HUES48 (cell line): Measurements from ENCODE around the gene FCHSD2.

Experiments used
- H3K27ac ChIP-seq: one replicate; pipeline ENCODE4 v1.7.0; 2013; ENCODE audit warnings: low read depth, low read length, inconsistent platforms
- H3K27me3 ChIP-seq: 2 replicates; pipeline ENCODE4 v1.6.1; 2013; ENCODE audit warnings: mild to moderate bottlenecking, low read length; ENCODE audit not compliant: control insufficient read depth, insufficient read depth
- H3K36me3 ChIP-seq: 2 replicates; pipeline ENCODE4 v1.6.1; 2013; ENCODE audit warnings: low read length; ENCODE audit not compliant: control insufficient read depth, insufficient read depth
- H3K4me1 ChIP-seq: 2 replicates; pipeline ENCODE4 v1.6.1; 2013; ENCODE audit warnings: mild to moderate bottlenecking, low read length; ENCODE audit not compliant: control insufficient read depth, insufficient read depth
- H3K4me3 ChIP-seq: 2 replicates; pipeline ENCODE4 v1.5.1; 2013; ENCODE audit warnings: mild to moderate bottlenecking, low read depth, low read length
- H3K9ac ChIP-seq: 2 replicates; pipeline ENCODE4 v1.6.1; 2013; ENCODE audit warnings: mild to moderate bottlenecking, low read depth, low read length, moderate library complexity
- H3K9me3 ChIP-seq: 2 replicates; pipeline ENCODE4 v1.6.1; 2013; ENCODE audit warnings: low read length; ENCODE audit not compliant: control insufficient read depth, insufficient read depth

FCHSD2 gene

GRCh38 chr11:72965672-72966071 lies 176.4 kb downstream of the FCHSD2 start:
- no peaks in the 10 kb centered on the region for H3K9me3 ChIP-seq
- no peak overlapping the region for H3K4me3 ChIP-seq
- no peaks in the 10 kb centered on the region for H3K36me3 ChIP-seq
- H3K9ac ChIP-seq, result no peak overlapping the region
- no peak overlapping the region for H3K27ac ChIP-seq
- no peaks in the 10 kb centered on the region for H3K27me3 ChIP-seq
- no peaks in the 10 kb centered on the region for H3K4me1 ChIP-seq

DNA sequence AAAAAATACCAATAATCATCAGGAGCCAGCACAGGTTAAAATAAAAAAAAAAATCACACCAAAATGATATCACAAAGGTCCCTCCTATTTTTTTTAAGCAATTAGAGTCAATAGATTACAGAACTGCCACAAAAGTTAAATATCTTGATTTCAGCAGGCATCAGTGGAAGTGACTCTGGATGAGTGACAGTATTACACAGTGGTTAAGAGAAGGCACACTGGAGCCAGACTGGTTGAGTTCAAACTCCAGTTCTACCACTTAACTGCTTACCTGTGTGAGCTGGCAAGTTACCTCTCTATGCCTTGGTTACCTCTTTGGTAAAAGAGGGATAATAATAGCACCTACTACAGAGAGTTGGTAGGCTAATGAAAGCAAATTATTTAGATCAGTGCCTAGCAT lies 179.4 kb downstream of the FCHSD2 start:
- no peak overlapping the region for H3K9ac ChIP-seq
- H3K27me3 ChIP-seq, result no peaks in the 10 kb centered on the region
- H3K4me3 ChIP-seq, result no peak overlapping the region
- H3K9me3 ChIP-seq, result no peaks in the 10 kb centered on the region
- H3K4me1 ChIP-seq, result no peaks in the 10 kb centered on the region
- H3K36me3 ChIP-seq, result no peaks in the 10 kb centered on the region
- H3K27ac ChIP-seq, result no peak overlapping the region

GRCh38 chr11:72962084-72962483 lies 180.0 kb downstream of the FCHSD2 start:
- Histone ChIP-seq H3K36me3 (no peaks in the 10 kb centered on the region), H3K9me3 (no peaks in the 10 kb centered on the region), H3K9ac (no peak overlapping the region), H3K27me3 (no peaks in the 10 kb centered on the region), H3K4me3 (no peak overlapping the region), H3K27ac (no peak overlapping the region), H3K4me1 (no peaks in the 10 kb centered on the region)

GRCh38 chr11:72959998-72960731 lies 182.0 kb downstream of the FCHSD2 start:
- H3K27me3 ChIP-seq, result no peaks in the 10 kb centered on the region
- no peaks in the 10 kb centered on the region for H3K4me1 ChIP-seq
- H3K9me3 ChIP-seq, result no peaks in the 10 kb centered on the region
- H3K9ac ChIP-seq, result no peak overlapping the region
- no peak overlapping the region for H3K4me3 ChIP-seq
- H3K36me3 ChIP-seq, result no peaks in the 10 kb centered on the region
- no peak overlapping the region for H3K27ac ChIP-seq

- no peak overlapping the region for H3K9ac ChIP-seq
Observed at GRCh38 chr11:72958791-72959190, 183.3 kb downstream of the FCHSD2 start.

DNA sequence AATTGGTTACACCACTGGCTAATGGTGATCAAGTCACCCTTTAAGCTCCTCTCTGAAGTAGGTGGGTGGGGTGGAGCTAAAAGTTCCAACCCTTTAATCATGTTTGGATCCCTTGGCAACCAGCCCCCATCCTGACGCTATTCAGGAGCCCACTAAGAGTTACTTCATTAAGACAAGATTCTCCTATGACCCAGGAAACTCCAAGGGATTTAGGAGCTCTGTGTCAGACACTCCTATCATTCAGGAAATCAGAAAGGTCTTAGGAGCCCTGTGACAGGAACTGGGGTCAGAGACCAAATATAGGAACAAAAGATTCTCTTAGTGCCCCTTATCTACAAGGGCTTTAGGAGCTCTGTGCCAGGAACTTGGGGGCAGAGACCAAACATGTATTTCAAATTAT lies 186.7 kb downstream of the FCHSD2 start:
- Histone ChIP-seq H3K36me3 (no peaks in the 10 kb centered on the region), H3K27ac (no peak overlapping the region), H3K4me1 (peaks cover 9% of the 10 kb centered on the region), H3K9me3 (no peaks in the 10 kb centered on the region), H3K4me3 (no peak overlapping the region), H3K27me3 (no peaks in the 10 kb centered on the region), H3K9ac (no peak overlapping the region)

More at GRCh38 chr11:72958791-72959190, 183.3 kb downstream of the FCHSD2 start:
- no peaks in the 10 kb centered on the region for H3K27me3 ChIP-seq
- no peaks in the 10 kb centered on the region for H3K36me3 ChIP-seq
- no peak overlapping the region for H3K27ac ChIP-seq
- H3K9me3 ChIP-seq, result no peaks in the 10 kb centered on the region
- no peak overlapping the region for H3K4me3 ChIP-seq
- no peaks in the 10 kb centered on the region for H3K4me1 ChIP-seq

DNA sequence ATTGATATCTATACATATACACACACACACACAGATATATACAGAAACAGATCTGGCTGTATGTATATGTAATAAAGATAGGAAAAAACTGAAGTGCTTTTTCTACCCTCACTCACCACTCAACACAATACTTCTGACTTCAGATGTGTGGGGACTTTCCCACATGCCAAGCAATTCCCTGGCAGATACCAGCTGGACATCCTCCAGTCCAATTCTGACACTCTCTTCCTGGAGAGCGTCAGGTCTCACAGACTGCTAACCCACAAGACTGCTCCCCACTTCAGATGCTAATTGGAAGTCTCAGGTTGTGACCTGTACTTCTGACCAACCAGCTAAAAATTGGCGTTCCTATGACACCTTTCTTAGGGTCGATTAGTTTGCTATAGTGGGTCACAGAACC lies 187.3 kb downstream of the FCHSD2 start:
- no peaks in the 10 kb centered on the region for H3K36me3 ChIP-seq
- no peaks in the 10 kb centered on the region for H3K27me3 ChIP-seq
- no peak overlapping the region for H3K4me3 ChIP-seq
- no peaks in the 10 kb centered on the region for H3K9me3 ChIP-seq
- no peak overlapping the region for H3K27ac ChIP-seq
- H3K4me1 ChIP-seq, result peaks cover 12% of the 10 kb centered on the region
- H3K9ac ChIP-seq, result no peak overlapping the region

- Histone ChIP-seq H3K4me1 (peaks cover 12% of the 10 kb centered on the region), H3K27ac (no peak overlapping the region), H3K9me3 (no peaks in the 10 kb centered on the region), H3K27me3 (no peaks in the 10 kb centered on the region), H3K9ac (no peak overlapping the region), H3K36me3 (no peaks in the 10 kb centered on the region), H3K4me3 (no peak overlapping the region)
Observed at GRCh38 chr11:72953637-72954036, 188.5 kb downstream of the FCHSD2 start.

DNA sequence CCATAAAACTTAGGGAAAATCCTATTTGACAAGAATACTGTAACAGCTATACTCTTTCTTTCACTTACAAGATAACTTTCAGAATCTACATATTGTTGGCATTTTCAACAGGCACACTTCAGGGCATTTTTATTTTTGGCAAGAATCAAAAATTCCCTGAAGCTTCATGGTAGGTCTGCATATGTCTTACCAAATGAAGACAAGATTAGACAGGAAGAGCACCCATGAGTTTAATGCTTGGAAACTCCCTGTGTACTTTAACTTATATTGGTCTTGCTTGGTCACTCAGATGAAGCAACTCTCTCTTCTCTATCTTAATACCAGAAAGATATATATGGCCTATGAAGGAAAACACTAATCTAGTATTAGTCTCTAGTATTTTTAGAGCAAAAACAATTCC lies 190.2 kb downstream of the FCHSD2 start:
- no peaks in the 10 kb centered on the region for H3K36me3 ChIP-seq
- no peaks in the 10 kb centered on the region for H3K27me3 ChIP-seq
- H3K27ac ChIP-seq, result no peak overlapping the region
- no peak overlapping the region for H3K9ac ChIP-seq
- no peaks in the 10 kb centered on the region for H3K9me3 ChIP-seq
- H3K4me1 ChIP-seq, result peaks cover 12% of the 10 kb centered on the region
- no peak overlapping the region for H3K4me3 ChIP-seq

DNA sequence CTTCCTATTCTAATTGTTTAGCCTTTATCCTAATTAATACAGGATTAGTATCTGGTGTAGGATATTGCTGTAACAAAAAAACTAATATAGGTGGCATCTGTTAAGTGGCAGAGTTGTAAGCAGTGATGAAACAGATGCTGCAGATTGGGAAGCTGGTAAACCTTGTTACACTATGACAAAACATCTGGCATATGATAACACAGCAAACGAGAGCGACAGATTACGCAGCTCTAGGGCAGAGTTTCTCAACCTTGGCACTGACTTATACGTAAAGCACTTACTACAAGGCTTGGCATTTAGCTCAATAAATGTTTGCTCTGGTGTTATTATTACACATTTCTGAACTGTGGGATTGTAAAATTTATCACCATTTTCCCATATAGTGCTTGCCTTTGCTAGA lies 190.9 kb downstream of the FCHSD2 start:
- H3K27me3 ChIP-seq, result no peaks in the 10 kb centered on the region

GRCh38 chr11:72950685-72951084 lies 191.4 kb downstream of the FCHSD2 start:
- H3K4me3 ChIP-seq, result no peak overlapping the region
- no peaks in the 10 kb centered on the region for H3K36me3 ChIP-seq
- H3K9ac ChIP-seq, result no peak overlapping the region
- H3K9me3 ChIP-seq, result no peaks in the 10 kb centered on the region
- H3K27me3 ChIP-seq, result no peaks in the 10 kb centered on the region
- peak overlapping the region; percentile 31 for H3K27ac ChIP-seq
- H3K4me1 ChIP-seq, result peaks cover 12% of the 10 kb centered on the region

More for the DNA sequence above, 190.9 kb downstream of the FCHSD2 start:
- H3K27ac ChIP-seq, result peak overlapping the region; percentile 31
- no peak overlapping the region for H3K9ac ChIP-seq
- H3K36me3 ChIP-seq, result no peaks in the 10 kb centered on the region
- no peaks in the 10 kb centered on the region for H3K9me3 ChIP-seq
- peaks cover 12% of the 10 kb centered on the region for H3K4me1 ChIP-seq
- H3K4me3 ChIP-seq, result no peak overlapping the region
